Activated B cell treated with CpG ODN at 0.5 μM for 24 hours (primary cell): ENCODE results near the gene RHEB. TPM values are rescaled to one million over a fixed set of nuclear protein-coding genes. Genes with fewer than 3 reads are reported as not detected.

ENCODE experiments used
- ATAC-seq: fragments of 200-7000 bp; cut with Tn5 transposase; one replicate; pipeline ENCODE4 v1.10.0; 2021; ENCODE audit warnings: low read depth, mild to moderate bottlenecking, moderate library complexity
- CTCF ChIA-PET: fragments of 350-600 bp; sonication (Branson Sonifier 250); formaldehyde crosslinking; loops from one replicate; lab custom pipeline; 2021; ENCODE audit warnings: antibody characterized with exemption; lab: Charles Lee
- POLR2A ChIA-PET: fragments of 350-600 bp; sonication (Branson Sonifier 250); formaldehyde crosslinking; loops from one replicate; lab custom pipeline; 2021; ENCODE audit warnings: antibody characterized with exemption; lab: Charles Lee
- DNase-seq: peaks from one replicate; pipeline ENCODE4 v3.0.0; 2022
- H3K27ac Mint-ChIP-seq: one replicate; pipeline ENCODE4 v1.8.0; 2020; ENCODE audit warnings: mixed read lengths
- H3K27me3 Mint-ChIP-seq: one replicate; pipeline ENCODE4 v1.8.0; 2021; ENCODE audit warnings: mixed read lengths
- H3K36me3 Mint-ChIP-seq: one replicate; pipeline ENCODE4 v1.8.0; 2021; ENCODE audit warnings: low read depth, mixed read lengths
- H3K4me1 Mint-ChIP-seq: one replicate; pipeline ENCODE4 v1.8.0; 2021; ENCODE audit warnings: mixed read lengths
- H3K4me3 Mint-ChIP-seq: one replicate; pipeline ENCODE4 v1.8.0; 2020; ENCODE audit warnings: mild to moderate bottlenecking, mixed read lengths
- H3K9me3 Mint-ChIP-seq: one replicate; pipeline ENCODE4 v1.8.0; 2020; ENCODE audit warnings: mixed read lengths
- CTCF ChIP-seq: fragments of 200-600 bp; IDR thresholded peaks from one replicate; pipeline ENCODE4 v1.8.0; 2022; ENCODE audit warnings: antibody characterized with exemption, mild to moderate bottlenecking
- intact Hi-C: fragments of 100-400 bp; cut with micrococcal nuclease; formaldehyde crosslinking; loops from one replicate; pipeline ENCODE4 v1.15.1; 2024
- total RNA-seq: library from RNA; stranded (reverse); gene quantifications from 2 replicates; pipeline ENCODE4 v1.2.3, GENCODE V29; 2022

The RHEB gene
- total RNA-seq, 1 donor from 2014 or later = 32.8 TPM

GRCh38 chr7:151551820-151552219, 32.1 kb upstream of the RHEB start:
- H3K27ac Mint-ChIP-seq = no peak overlapping the region
- ChIA-PET POLR2A (no interaction called here), CTCF (no interaction called here)
- H3K9me3 Mint-ChIP-seq = no peaks in the 10 kb centered on the region
- H3K4me1 Mint-ChIP-seq = no peaks in the 10 kb centered on the region
- TF ChIP-seq CTCF = no peak
- intact Hi-C loops = no loop called here
- no peak for DNase-seq
- peaks cover 12% of the 10 kb centered on the region for H3K27me3 Mint-ChIP-seq
- ATAC-seq = no peak
- H3K4me3 Mint-ChIP-seq = no peak overlapping the region
- peaks cover 8% of the 10 kb centered on the region for H3K36me3 Mint-ChIP-seq

GRCh38 chr7:151550656-151551286, 31.1 kb upstream of the RHEB start:
- no peak for TF ChIP-seq CTCF
- ChIA-PET CTCF (no interaction called here), POLR2A (no interaction called here)
- Mint-ChIP-seq H3K36me3 (no peaks in the 10 kb centered on the region), H3K4me3 (no peak overlapping the region), H3K27ac (no peak overlapping the region), H3K4me1 (no peaks in the 10 kb centered on the region), H3K9me3 (no peaks in the 10 kb centered on the region), H3K27me3 (peaks cover 16% of the 10 kb centered on the region)
- intact Hi-C loops = no loop called here
- ATAC-seq = no peak
- no peak for DNase-seq

DNA sequence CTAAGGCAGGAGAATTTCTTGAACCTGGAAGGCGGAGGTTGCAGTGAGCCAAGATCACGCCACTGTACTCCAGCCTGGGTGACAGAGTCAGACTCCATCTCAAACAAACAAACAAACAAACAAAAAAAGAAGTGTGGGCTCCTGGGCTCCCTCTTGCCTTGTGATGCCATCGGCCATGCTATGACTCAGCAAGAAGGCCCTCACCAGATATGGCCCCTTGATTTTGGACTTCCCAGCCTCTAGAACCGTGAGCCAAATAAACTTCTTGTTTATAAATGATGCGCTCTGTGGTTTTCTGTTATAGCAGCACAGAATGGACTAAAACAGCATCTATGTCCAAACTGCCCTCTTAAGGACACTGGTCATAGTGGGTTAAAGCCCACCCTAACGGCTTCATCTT, 29.9 kb upstream of the RHEB start:
- ChIA-PET CTCF (no interaction called here), POLR2A (no interaction called here)
- Mint-ChIP-seq H3K4me3 (no peak overlapping the region), H3K27ac (no peak overlapping the region), H3K9me3 (no peaks in the 10 kb centered on the region), H3K4me1 (no peaks in the 10 kb centered on the region), H3K36me3 (no peaks in the 10 kb centered on the region), H3K27me3 (peaks cover 18% of the 10 kb centered on the region)
- DNase-seq = no peak
- ATAC-seq = no peak
- intact Hi-C loops = no loop called here
- TF ChIP-seq CTCF = no peak

DNA sequence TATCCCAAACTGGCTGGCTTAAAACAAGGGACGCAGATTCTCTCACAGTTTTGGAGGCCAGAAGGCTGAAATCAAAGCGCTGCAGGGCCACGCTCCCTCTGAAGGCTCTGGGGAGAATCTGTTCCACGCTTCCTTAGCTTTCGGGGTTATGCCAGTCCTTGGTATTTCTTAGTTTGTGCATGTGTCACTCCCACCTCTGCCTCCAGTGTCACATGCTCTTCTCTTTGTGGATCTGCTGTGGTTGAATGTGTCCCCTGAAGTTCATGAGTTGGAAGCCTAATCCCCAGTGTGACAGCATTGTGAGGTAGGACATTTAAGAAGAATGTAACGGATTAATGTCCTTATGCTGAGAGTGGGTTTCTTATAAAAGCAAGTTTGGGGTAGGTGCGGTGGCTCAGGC, 29.4 kb upstream of the RHEB start:
- ChIA-PET CTCF (no interaction called here), POLR2A (no interaction called here)
- H3K27me3 Mint-ChIP-seq = peaks cover 20% of the 10 kb centered on the region
- no peak overlapping the region for H3K4me3 Mint-ChIP-seq
- no peaks in the 10 kb centered on the region for H3K36me3 Mint-ChIP-seq
- no peak for TF ChIP-seq CTCF
- no peaks in the 10 kb centered on the region for H3K4me1 Mint-ChIP-seq
- no peak for DNase-seq
- no peak for ATAC-seq
- intact Hi-C loops = no loop called here
- no peak overlapping the region for H3K27ac Mint-ChIP-seq
- no peaks in the 10 kb centered on the region for H3K9me3 Mint-ChIP-seq

DNA sequence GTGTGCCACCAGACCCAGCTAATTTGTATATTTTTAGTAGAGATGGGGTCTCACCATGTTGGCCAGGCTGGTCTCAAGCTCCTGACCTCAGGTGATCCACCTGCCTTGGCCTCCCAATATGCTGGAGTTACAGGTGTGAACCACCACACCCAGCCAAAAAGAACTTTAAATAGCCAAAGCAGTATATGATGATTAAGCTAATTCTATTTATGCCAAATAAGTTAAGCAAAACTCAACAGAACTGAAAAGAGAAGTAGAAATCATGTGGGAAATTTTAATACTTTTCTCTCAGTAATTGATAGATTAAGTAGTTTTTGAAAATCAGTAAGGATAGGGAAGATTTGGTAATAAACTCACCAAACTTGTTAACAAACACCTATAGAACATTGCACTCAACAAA, 24.5 kb upstream of the RHEB start:
- no peaks in the 10 kb centered on the region for H3K4me1 Mint-ChIP-seq
- no peak overlapping the region for H3K27ac Mint-ChIP-seq
- intact Hi-C loops = no loop called here
- DNase-seq = no peak
- no peak overlapping the region for H3K4me3 Mint-ChIP-seq
- ChIA-PET POLR2A (no interaction called here), CTCF (no interaction called here)
- H3K9me3 Mint-ChIP-seq = no peaks in the 10 kb centered on the region
- H3K27me3 Mint-ChIP-seq = peaks cover 30% of the 10 kb centered on the region
- ATAC-seq = no peak
- no peak for TF ChIP-seq CTCF
- no peaks in the 10 kb centered on the region for H3K36me3 Mint-ChIP-seq
